DMS153 (cell line): ENCODE data around the gene SEC22B.
"Not testable (repeated sequence)": the region's sequence is repeated elsewhere in the genome, so short reads cannot be mapped to it uniquely, and the experiment has no call there.

ENCODE experiments used
- DNase-seq: peaks from one replicate; lab custom pipeline; 2025; lab: John Stamatoyannopoulos, UW

Gene SEC22B

GRCh38 chr1:120145806-120146205 lies 30.5 kb downstream of the SEC22B start:
- DNase-seq = not testable (repeated sequence)

- not testable (repeated sequence) for DNase-seq
Observed at GRCh38 chr1:120144626-120145025, 31.7 kb downstream of the SEC22B start.

- not testable (repeated sequence) for DNase-seq
Observed at GRCh38 chr1:120144169-120144568, 32.2 kb downstream of the SEC22B start.

- DNase-seq = not testable (repeated sequence)
Observed at GRCh38 chr1:120143334-120143733, 33.0 kb downstream of the SEC22B start.

- not testable (repeated sequence) for DNase-seq
Observed at GRCh38 chr1:120142512-120143263, 33.6 kb downstream of the SEC22B start.

DNA sequence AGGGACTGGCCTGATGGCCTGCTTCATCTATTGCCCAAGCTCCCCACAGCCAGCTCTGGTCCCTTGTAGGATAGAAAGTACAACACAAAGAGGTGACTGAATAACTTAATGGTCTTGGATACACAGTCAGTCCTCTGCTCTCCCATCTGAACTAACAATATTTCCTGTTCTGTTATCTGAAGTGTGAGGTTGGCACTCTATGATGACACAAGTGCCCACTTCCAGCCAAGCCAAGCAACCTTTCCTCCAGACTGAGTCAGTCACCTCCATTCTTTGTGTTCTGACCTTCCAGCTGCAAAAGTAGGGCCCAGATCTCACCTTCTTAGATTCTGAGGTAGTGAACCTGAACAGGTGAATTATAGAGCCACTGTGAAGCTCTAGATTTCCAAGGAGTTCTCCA lies 34.5 kb downstream of the SEC22B start:
- not testable (repeated sequence) for DNase-seq

- not testable (repeated sequence) for DNase-seq
Observed at GRCh38 chr1:120140656-120141265, 35.6 kb downstream of the SEC22B start.

DNA sequence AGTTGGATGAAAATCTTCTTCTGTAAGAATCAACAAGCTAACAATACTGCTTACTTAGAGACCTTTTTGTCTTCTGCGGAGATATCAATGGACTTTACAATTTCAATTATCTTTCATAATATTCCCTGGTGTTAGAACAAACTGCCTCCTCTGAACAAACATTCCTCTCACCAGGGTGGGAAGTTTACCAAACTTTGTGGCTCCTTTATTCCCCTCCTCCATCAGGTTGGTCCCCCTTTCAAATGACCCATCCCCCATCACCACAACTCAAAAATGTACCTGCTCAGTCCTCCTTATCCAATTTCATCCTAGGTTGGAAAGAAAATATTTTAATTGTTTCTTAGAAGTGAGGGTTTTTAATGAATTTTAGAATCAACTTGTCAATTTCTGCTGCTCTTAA lies 40.2 kb downstream of the SEC22B start:
- DNase-seq = not testable (repeated sequence)

DNA sequence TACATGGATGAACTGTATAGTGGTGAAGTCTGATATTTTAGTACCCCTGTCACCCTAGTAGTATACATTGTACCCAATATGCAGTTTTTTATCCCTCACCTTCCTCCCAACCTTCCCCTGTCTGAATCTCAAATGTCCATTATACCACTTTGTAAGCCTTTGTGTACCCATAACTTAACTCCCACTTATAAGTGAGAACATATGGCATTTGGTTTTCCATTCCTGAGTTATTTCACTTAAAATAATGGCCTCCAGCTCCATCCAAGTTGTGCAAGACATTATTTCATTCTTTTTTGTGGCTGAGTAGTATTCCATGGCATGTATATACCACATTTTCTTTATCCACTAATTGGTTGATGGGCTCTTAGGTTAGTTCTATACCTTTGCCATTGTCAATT lies 42.4 kb downstream of the SEC22B start:
- not testable (repeated sequence) for DNase-seq

- no peak for DNase-seq
Observed at GRCh38 chr1:120133228-120133927, 42.9 kb downstream of the SEC22B start.

- DNase-seq = not testable (repeated sequence)
Observed at GRCh38 chr1:120132406-120132763, 43.9 kb downstream of the SEC22B start.

DNA sequence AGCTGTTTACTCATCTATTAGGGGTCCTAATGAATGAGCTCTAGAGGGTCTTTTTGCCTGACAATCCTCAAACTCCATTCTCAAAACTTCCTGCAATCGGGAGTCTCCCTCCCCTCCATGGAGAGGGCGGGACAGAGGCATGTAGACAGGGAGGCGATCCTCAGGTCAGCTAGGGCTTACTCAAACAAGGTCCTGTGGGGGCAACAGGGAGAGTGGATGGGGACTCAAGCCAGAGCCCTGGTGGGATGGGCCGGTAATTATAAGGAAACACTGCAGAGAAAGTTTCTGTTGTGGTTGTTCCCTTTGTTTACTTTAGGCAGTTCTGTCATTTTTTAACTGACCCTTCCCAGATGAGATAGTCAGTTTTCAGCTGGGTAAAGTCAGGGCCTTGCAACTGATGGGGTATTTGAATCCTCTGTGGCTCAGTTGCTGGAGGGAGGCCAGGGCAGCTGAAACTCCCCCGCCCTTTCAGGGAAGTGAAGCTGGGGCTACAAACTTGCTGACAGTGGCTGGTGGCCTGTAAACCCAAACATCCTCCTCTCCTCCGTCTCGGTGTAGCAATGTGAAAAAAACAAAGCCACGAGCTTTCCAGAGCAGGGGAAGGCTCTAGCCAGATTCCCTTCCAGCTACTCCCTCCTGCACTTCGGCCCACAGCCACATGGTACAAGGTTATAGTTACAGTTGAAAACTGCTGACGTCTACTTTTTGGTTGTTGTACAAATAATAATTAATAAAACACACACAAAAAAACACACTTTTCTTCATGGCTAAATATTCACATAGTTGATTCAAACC lies 44.5 kb downstream of the SEC22B start:
- not testable (repeated sequence) for DNase-seq

DNA sequence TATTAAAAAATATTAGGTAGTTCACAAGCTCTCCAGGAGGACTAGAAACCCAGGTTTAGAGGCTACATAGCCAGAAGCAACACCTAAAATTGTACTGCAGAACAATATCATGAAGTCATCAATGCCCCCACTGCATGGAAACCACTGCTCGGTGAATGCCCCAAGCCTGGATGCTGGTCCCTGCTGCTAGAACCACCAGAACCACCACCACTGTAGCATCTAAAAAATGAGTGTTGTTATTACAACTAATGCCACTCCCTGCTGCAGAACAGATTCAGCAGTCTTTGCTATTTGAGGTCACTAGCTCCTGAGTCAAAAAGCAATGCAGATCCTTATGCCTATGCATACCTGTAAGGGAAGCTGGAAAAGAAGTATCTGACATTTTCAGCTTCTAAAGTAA lies 48.4 kb downstream of the SEC22B start:
- DNase-seq = not testable (repeated sequence)

GRCh38 chr1:120126216-120126615 lies 50.1 kb downstream of the SEC22B start:
- DNase-seq = not testable (repeated sequence)

DNA sequence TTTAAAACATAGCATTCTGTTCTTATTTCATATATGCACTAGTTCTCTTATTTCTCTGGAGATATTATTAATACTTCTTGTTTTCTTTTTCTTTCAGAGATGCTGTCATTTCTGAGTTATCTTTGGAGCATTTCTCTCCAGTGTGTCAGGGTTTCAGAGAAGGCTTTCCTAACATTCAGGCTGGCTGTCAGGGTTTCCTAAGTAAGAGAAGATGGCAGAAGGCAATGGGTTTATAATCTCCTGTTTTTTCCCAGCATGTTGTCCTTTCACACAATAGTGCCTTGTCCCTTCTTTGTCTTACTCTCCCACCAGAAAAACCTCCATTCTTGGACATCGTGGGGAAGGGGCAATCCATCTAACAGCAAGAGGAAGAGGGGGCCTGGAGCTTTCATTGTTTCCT lies 51.7 kb downstream of the SEC22B start:
- not testable (repeated sequence) for DNase-seq

GRCh38 chr1:120123813-120124510 lies 52.4 kb downstream of the SEC22B start:
- not testable (repeated sequence) for DNase-seq

DNA sequence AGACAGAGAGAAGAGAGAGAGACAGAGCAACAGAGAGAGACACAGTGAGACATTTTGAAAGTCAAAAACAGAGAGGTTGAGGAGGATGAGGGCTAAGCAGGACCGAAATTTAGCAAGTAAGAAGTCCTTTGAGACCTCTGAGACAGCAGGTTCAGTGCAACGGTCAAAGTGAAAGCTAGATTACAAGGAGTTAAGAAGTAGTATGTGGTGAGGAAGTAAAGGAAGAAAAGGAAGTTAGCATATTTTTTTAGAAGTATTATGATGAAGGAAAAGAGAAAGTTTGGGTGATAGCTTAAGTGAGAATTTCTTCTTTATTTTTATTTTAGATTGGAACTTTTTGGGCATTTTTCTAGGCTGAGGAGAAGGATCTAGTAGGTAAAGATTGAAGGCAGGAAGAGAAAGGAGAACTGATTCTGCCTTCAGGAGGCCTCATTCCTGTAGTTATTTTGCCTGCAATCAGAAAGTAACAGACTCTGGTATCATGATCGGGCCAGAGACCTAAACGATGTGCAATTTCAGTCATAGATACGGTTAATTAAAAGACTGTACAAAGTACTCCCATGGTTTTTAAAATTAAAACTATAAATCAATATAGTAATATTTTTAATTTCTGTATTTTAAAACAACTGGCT lies 53.9 kb downstream of the SEC22B start:
- not testable (repeated sequence) for DNase-seq

GRCh38 chr1:120121830-120122229 lies 54.5 kb downstream of the SEC22B start:
- not testable (repeated sequence) for DNase-seq

- DNase-seq = not testable (repeated sequence)
Observed at GRCh38 chr1:120120525-120120924, 55.8 kb downstream of the SEC22B start.

DNA sequence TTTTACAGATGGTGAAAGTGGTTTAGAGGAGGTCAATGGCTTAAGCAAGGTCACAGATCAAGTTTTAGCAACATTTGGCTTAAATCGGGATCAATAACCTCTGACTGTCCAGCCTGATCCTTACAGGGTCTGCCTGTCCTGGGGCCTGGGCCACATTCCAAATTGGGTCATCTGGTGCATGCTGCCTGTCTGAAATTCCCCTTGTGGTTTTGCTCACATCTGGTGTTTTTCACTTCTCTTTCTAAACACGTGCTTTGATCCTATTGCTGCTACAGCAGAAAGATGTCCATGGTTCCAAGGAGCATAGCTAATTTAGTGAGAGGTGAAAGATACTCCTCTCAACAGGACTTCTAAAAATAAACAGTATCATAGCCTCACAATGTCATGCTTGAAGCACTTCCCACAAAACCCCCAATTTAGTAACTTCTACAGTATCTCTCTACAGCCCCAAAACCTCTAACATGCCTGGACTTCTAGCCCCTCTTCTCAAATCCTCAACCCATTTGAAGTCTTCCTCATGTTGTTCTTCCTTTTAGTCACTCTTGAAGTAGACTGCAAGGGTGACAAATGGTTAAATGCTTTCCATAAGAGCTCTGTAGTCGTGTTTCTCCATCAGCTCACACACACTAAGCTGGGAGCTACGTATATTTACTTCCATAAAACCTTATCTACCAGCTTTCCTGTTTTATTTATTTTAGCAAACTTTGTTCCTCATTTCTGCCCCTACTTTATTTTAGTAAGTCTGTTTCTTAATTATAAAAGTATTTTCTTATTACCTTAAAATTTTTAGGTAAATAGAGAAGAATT lies 58.7 kb downstream of the SEC22B start:
- DNase-seq = not testable (repeated sequence)
